Stimulated activated memory B cell treated with anti-CD40 and anti-IgM and Interleukin-4, amounts not matched to agents 10 μg/mL and 1 μg/mL and 100 μg/mL, for 72 hours (primary cell): ENCODE data around the gene KIRREL3.

ENCODE experiments used
- ATAC-seq: fragments of 150-1000 bp; cut with Tn5 transposase; 2 replicates; pipeline ENCODE4 v1.10.0; 2021
- H3K27ac Mint-ChIP-seq: one replicate; pipeline ENCODE4 v1.8.0; 2022; ENCODE audit warnings: mild to moderate bottlenecking, mixed read lengths
- H3K27me3 Mint-ChIP-seq: one replicate; pipeline ENCODE4 v1.8.0; 2022; ENCODE audit warnings: mixed read lengths
- H3K36me3 Mint-ChIP-seq: one replicate; pipeline ENCODE4 v1.8.0; 2022; ENCODE audit warnings: mixed read lengths
- H3K4me1 Mint-ChIP-seq: one replicate; pipeline ENCODE4 v1.8.0; 2022; ENCODE audit warnings: mixed read lengths
- H3K4me3 Mint-ChIP-seq: one replicate; pipeline ENCODE4 v1.8.0; 2022; ENCODE audit warnings: mild to moderate bottlenecking, moderate library complexity, mixed read lengths
- H3K9me3 Mint-ChIP-seq: one replicate; pipeline ENCODE4 v1.8.0; 2022; ENCODE audit warnings: mixed read lengths

The KIRREL3 gene

DNA sequence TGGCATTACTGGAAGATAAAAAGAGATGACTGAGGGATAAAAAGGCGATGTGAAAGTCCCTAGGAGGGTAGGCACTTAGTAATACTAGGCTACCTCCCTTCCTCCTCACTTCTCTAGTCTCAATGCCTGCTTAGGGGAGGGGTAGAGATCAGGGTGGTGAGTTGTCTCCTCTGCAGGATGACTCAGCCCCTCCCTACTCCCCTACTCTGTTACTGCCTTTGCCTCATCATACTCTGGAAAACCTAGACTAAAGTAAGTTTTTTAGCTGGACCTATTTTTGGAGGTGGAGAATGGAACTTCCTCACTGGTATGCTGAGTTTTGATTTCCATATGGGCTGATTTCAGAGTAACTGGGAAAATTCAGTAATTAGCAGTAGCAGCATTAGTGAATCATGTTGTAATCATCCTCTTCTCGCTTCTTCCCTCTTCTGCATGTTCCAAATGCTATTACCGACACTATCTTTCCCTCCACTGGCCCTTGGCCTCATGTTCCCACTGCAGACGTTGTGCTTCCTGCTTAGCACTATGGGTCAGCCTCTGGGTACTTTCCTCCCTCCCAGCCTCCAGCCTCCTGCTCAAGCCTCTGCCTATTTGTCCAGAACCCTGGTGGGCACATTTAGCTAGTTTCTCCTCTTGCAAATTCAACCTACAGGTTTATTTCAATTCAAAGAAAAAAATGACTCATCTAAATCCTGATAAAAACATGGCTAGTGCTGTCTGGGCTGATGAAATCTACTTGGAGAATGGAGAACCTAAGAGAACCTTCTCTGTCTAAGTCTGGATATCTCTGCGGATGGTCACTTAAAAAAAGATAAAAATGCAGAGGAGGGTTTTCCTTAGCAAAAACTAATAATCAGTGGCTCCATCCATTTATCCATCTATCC lies 363.4 kb downstream of the KIRREL3 start:
- Mint-ChIP-seq H3K36me3 (no peaks in the 10 kb centered on the region), H3K4me1 (no peaks in the 10 kb centered on the region), H3K9me3 (no peaks in the 10 kb centered on the region), H3K4me3 (no peak overlapping the region), H3K27me3 (peaks cover 8% of the 10 kb centered on the region), H3K27ac (no peak overlapping the region)
- no peak for ATAC-seq

DNA sequence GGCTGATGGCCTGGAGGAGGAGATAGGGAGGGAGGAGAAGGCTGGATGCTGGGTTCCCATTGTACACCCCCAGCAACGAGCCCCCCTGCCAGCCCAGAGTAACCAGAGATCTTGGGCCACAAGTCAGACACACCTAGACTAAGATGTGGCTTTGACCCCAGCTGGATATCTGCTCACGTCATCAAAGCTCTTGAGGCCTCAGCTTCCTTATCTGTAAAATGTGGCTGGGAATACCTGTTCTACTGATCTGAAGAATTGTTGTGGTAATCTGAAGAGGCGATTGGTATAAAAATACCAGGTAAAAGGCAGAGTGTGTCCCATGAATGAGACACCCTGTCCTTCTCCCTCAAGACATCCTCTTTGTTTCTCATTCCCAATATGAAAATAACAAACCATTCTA lies 365.1 kb downstream of the KIRREL3 start:
- no peaks in the 10 kb centered on the region for H3K9me3 Mint-ChIP-seq
- H3K27ac Mint-ChIP-seq, result no peak overlapping the region
- no peak overlapping the region for H3K4me3 Mint-ChIP-seq
- no peaks in the 10 kb centered on the region for H3K4me1 Mint-ChIP-seq
- ATAC-seq, result no peak
- H3K36me3 Mint-ChIP-seq, result no peaks in the 10 kb centered on the region
- H3K27me3 Mint-ChIP-seq, result peaks cover 8% of the 10 kb centered on the region

DNA sequence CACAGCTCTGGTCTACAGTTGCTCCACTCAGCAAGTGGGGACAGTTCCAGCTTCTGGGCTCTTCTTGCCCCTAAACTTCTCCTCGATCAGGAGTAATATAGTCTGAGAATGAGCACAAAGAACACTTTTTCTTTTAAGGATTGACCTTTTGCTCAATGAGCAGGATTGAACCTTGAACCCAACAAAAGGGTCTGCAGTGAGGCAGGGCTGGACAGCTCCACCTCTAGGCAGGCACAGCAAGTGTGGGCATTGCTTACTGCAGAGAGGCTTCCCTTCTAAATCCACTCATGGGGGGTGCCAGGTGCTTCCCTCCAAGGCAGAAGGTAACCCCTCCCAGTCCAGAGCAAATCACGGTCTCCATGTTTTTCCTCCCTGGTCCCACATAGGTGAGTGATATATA lies 365.6 kb downstream of the KIRREL3 start:
- Mint-ChIP-seq H3K36me3 (no peaks in the 10 kb centered on the region), H3K4me3 (no peak overlapping the region), H3K27me3 (peaks cover 8% of the 10 kb centered on the region), H3K27ac (no peak overlapping the region), H3K9me3 (no peaks in the 10 kb centered on the region), H3K4me1 (no peaks in the 10 kb centered on the region)
- ATAC-seq, result peak; percentile 6

DNA sequence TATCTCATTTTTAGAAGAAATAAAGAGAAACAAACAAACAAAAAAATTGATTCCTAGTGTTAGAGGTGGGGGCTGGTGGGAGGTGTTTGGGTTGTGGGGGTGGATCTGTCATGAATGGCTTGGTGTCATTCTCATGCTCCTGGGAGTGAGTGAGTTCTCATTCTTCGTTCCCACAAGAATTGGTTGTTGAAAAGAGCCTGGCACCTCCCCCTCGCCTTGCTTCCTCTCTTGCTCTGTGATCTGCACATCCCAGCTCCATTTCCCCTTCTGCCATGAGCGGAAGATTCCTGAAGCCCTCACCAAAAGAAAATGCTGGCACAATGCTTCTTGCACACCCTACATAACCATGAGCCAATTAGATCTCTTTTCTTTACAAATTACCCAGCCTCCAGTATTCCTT lies 367.2 kb downstream of the KIRREL3 start:
- Mint-ChIP-seq H3K36me3 (no peaks in the 10 kb centered on the region), H3K27ac (no peak overlapping the region), H3K4me1 (no peaks in the 10 kb centered on the region), H3K4me3 (no peak overlapping the region), H3K9me3 (no peaks in the 10 kb centered on the region), H3K27me3 (peaks cover 8% of the 10 kb centered on the region)
- ATAC-seq, result no peak

DNA sequence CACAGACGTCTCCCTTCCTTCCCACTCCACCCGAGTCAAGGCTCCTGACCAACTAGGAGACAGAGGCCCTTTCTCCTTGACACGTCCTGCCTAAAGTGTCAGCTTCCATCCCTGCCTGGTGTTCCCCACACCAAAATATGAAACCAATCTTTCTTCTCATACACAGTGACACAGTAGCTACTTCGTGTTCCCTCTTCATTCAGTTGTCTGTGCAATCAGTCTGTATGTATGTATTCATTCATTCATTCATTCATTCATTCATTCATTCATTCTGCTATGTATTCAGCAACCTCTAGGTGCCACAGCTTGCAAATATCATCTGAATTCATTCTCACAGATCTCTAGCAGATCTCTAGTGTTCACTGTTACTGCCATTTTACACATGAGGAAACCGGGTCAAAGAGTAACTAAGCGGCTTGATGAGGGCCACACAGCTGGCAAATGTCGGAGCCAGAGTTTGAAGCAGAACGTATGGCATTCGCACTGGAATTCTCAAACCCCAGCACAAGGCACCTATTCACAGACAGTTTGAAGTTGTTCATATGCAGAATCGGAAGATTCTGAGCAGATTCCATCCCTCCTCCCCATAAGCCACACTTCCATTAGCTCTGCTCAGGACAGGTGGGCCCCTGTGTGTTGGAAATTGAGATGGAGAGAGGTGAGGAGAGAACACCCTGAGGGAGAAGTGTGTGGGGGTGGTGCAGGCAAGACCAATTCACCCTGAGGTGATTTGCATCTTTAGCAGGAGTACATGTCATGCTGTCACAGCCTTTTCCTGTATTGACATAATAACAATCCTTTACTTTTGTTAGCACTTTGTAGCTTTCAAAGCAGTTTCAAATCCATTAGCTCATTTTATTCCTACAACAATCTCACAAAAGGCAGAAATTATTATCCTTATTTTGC lies 369.4 kb downstream of the KIRREL3 start:
- Mint-ChIP-seq H3K36me3 (no peaks in the 10 kb centered on the region), H3K27me3 (peaks cover 2% of the 10 kb centered on the region), H3K9me3 (no peaks in the 10 kb centered on the region), H3K4me3 (no peak overlapping the region), H3K27ac (no peak overlapping the region), H3K4me1 (no peaks in the 10 kb centered on the region)
- ATAC-seq, result no peak

DNA sequence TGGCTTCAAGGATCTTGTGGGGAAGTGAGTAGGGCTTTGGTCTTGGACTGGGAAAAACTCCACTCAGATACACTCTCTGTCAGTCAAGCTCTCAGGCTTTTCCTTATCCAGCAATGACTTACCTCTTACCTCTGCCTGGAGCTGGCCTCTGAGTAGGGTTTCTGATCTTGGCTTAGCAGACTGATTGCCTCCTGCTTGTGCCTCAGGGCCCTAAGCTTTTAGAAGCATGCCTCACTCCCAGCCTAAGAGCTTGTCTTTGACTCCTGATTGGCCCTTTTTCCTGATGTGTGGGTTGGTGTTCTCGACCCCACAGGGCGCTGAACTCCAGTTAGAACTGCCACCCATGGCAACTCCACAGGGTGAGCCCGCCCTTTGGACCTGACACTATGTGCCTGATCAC lies 370.1 kb downstream of the KIRREL3 start:
- no peak overlapping the region for H3K4me3 Mint-ChIP-seq
- H3K4me1 Mint-ChIP-seq, result no peaks in the 10 kb centered on the region
- H3K9me3 Mint-ChIP-seq, result no peaks in the 10 kb centered on the region
- no peaks in the 10 kb centered on the region for H3K36me3 Mint-ChIP-seq
- ATAC-seq, result no peak
- peaks cover 9% of the 10 kb centered on the region for H3K27me3 Mint-ChIP-seq
- no peak overlapping the region for H3K27ac Mint-ChIP-seq

DNA sequence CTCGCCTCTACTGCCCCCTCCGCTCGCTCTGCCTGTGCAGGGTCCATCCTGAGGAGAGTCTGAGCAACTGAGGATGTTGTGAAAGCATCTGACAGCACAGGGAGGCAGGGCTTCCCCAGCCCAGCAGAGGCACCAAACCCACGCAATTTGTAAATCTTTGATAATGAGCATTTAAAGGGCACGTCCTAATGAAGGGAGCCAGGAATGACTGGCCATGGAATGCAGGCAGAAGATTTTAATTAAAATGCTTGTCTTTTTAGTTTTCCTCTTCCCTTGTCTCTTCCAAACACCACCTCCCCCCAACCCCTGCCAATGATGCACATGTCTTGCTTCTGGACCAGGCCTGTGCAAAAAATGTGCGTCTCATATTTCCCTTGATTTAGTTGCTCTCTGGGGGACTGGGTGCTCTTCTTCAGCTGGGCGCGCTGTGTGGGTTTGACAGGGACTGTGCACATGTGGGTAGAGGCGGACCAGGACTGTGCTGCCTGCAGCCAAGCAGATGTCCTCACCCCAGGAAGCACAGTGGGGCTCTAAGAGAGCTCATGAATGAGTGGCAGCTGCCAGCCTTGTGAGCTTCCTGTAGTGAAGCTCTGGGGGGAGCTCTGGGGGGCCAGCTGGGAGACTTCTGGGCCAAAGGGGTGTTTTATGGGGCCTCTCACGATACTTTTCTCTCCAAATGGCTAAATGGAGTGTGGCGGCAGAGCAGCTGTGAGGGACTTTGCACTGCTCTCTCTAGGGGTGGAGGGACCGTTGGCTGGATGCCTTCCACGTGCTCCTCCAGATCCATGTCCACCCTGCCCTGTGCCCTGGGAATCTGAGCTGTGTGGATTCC lies 371.6 kb downstream of the KIRREL3 start:
- H3K27me3 Mint-ChIP-seq, result peaks cover 14% of the 10 kb centered on the region
- H3K27ac Mint-ChIP-seq, result no peak overlapping the region
- H3K4me1 Mint-ChIP-seq, result no peaks in the 10 kb centered on the region
- no peak overlapping the region for H3K4me3 Mint-ChIP-seq
- no peaks in the 10 kb centered on the region for H3K9me3 Mint-ChIP-seq
- no peaks in the 10 kb centered on the region for H3K36me3 Mint-ChIP-seq
- ATAC-seq, result no peak

DNA sequence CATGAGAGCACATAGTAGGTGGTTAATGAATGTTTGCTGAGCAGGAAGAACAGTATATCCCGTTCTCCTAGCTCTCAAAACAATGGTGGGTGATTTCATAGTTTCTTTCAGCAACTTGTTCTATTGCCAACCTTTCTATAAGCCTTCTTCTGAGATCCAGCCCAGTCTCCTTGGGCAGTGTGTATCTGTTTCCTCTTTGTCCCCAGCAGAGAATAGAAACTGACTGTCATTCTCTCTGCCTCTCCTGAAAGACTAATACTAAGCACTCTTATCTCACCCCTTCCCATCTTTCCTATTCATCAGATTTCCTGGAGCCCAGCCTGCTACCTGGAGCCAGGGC lies 372.1 kb downstream of the KIRREL3 start:
- Mint-ChIP-seq H3K4me1 (no peaks in the 10 kb centered on the region), H3K36me3 (no peaks in the 10 kb centered on the region), H3K27ac (no peak overlapping the region), H3K9me3 (no peaks in the 10 kb centered on the region), H3K27me3 (peaks cover 19% of the 10 kb centered on the region), H3K4me3 (no peak overlapping the region)
- ATAC-seq, result no peak

DNA sequence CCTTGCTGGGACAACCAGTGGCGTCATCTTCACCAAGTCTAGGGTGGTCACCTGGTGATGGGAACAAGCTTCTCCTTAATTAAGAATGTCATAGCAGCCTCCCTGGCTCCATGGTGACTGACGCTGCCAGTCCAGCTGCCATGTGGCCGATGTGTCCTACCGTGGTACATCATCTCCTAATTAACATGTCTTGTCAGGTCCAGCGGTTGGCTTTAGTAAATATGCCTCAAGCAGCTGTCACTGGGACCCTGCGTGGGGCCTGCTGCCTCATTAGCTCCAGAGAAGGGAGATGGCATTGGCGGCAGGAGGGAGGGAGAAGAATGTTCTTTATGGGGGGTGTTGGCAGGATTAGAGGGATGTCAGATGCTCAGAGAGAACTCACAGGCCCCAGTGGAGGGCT lies 373.1 kb downstream of the KIRREL3 start:
- no peak overlapping the region for H3K27ac Mint-ChIP-seq
- ATAC-seq, result no peak
- H3K36me3 Mint-ChIP-seq, result no peaks in the 10 kb centered on the region
- H3K4me3 Mint-ChIP-seq, result no peak overlapping the region
- H3K9me3 Mint-ChIP-seq, result no peaks in the 10 kb centered on the region
- no peaks in the 10 kb centered on the region for H3K4me1 Mint-ChIP-seq
- peaks cover 24% of the 10 kb centered on the region for H3K27me3 Mint-ChIP-seq

DNA sequence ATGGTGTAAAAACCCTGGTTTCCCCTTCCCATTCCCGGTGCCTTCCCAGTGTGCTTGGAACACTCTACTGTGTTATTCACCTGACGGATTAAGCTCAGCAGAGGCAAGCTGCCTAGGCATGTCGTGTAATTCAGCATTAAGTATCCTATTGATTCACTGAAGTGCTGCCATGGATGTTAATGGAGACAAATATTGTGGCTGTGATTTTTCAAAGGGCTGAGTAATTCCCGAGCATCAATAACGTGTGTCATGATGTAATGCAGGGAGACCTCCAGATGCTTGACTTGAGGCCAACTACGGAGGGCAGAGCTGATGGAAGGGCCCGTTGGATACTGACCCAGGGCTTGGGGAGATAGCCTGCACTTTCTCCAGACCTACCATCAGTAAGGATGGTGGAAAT lies 376.1 kb downstream of the KIRREL3 start:
- H3K27me3 Mint-ChIP-seq, result peaks cover 33% of the 10 kb centered on the region
- H3K4me1 Mint-ChIP-seq, result no peaks in the 10 kb centered on the region
- no peaks in the 10 kb centered on the region for H3K9me3 Mint-ChIP-seq
- no peak overlapping the region for H3K4me3 Mint-ChIP-seq
- no peaks in the 10 kb centered on the region for H3K36me3 Mint-ChIP-seq
- ATAC-seq, result no peak
- no peak overlapping the region for H3K27ac Mint-ChIP-seq

DNA sequence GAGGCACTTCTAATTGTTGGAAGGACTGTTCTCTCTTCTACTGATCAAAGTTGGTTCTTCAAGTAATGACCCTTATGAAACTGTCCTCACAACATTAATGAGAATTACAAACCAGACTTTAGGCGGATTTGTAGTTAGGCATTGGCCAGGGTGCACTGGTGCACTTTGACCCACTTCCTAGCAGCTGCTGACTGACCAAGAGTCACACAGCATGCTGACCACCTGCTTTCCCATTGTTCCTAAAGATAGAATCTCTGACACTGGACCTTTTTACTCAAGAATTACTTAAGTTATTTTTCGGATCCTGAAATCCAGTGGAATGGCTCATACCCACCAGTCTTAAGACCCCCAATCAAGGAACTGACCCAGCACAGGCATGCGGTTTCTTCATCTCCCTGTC lies 381.1 kb downstream of the KIRREL3 start:
- Mint-ChIP-seq H3K36me3 (no peaks in the 10 kb centered on the region), H3K27ac (no peak overlapping the region), H3K27me3 (peaks cover 19% of the 10 kb centered on the region), H3K4me1 (no peaks in the 10 kb centered on the region), H3K9me3 (no peaks in the 10 kb centered on the region), H3K4me3 (no peak overlapping the region)
- ATAC-seq, result no peak

DNA sequence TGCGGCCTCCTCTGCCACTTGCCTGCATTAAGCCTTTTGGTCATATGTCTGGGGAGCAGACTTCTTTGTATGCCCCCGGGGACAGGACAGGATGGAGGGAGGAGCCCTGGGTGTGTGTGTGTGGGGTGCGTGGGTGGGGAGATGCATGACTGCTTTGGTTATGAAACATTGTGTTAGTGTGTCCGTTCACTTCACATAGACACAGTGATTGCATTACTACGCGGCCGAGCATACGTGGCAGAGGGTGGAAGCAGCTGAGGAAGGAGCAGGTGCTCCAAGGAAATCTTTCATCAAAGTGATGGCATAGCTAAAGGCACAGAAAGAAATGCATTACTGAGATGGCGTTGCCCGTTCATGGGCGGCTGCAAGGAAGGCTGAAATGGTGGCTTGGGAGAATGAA lies 384.7 kb downstream of the KIRREL3 start:
- peak; percentile 29 for ATAC-seq
- H3K9me3 Mint-ChIP-seq, result no peaks in the 10 kb centered on the region
- no peak overlapping the region for H3K4me3 Mint-ChIP-seq
- H3K27ac Mint-ChIP-seq, result no peak overlapping the region
- H3K4me1 Mint-ChIP-seq, result no peaks in the 10 kb centered on the region
- no peaks in the 10 kb centered on the region for H3K36me3 Mint-ChIP-seq
- H3K27me3 Mint-ChIP-seq, result peaks cover 9% of the 10 kb centered on the region

DNA sequence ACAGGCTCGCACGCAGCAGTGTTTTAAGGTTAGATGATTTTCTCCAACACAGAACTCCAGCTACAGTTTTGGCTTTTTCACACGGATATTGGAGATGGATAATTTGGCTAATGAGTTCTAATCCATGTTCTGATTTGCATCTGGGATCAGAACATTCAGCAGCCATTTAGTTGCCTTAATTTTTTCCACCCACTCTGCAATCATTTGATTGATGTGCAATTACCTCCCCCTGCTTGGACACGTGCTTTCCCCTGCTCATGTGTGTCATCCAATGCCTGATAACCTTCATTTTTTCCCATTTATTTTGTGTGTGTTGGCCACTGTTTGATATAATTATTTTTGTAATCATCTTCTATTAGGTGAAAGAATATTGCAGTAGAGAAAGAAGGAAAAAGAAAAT lies 387.3 kb downstream of the KIRREL3 start:
- no peaks in the 10 kb centered on the region for H3K27me3 Mint-ChIP-seq
- H3K9me3 Mint-ChIP-seq, result no peaks in the 10 kb centered on the region
- no peaks in the 10 kb centered on the region for H3K36me3 Mint-ChIP-seq
- no peak overlapping the region for H3K4me3 Mint-ChIP-seq
- H3K4me1 Mint-ChIP-seq, result no peaks in the 10 kb centered on the region
- H3K27ac Mint-ChIP-seq, result no peak overlapping the region
- no peak for ATAC-seq

DNA sequence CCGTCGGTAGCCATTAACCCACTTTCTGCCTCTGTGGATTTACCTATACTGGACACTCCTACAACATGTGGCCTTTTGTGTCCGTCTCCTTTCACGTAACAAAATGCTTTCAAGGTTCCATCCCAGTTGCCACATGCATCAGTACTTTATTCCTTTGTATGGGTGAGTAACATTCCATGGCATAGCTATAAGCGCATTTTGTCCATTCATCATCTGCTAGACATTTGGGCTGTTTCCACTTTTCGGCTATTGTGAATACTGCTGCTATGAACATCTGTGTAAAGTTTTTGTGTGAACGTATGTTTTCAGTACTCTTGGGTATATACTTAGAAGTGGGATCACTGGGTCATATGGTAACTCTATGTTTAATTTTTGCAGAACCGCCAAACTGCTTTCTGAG lies 387.9 kb downstream of the KIRREL3 start:
- Mint-ChIP-seq H3K27me3 (no peaks in the 10 kb centered on the region), H3K9me3 (no peaks in the 10 kb centered on the region), H3K4me3 (no peak overlapping the region), H3K27ac (no peak overlapping the region), H3K36me3 (no peaks in the 10 kb centered on the region), H3K4me1 (no peaks in the 10 kb centered on the region)
- ATAC-seq, result no peak

DNA sequence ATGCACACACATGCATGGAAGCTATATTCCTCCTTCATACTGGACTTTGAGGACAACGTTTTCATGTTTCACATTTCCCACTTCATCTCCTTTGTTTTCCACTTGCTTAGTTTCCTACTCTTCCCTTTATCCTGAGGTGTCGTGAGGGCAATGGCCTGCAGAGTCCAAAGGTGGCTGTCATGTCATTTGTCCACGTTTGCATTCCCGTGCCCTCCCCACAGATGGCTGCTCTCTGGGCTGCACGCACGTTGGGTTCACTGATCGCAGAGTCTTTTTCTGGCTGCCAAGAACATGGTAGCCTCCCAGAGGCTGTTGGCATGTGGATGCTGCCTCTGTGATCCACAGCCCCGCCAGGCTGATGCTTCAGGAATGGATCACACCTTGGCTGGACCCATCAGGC lies 389.1 kb downstream of the KIRREL3 start:
- no peak overlapping the region for H3K27ac Mint-ChIP-seq
- H3K27me3 Mint-ChIP-seq, result peaks cover 10% of the 10 kb centered on the region
- H3K4me3 Mint-ChIP-seq, result no peak overlapping the region
- no peaks in the 10 kb centered on the region for H3K36me3 Mint-ChIP-seq
- H3K4me1 Mint-ChIP-seq, result no peaks in the 10 kb centered on the region
- H3K9me3 Mint-ChIP-seq, result no peaks in the 10 kb centered on the region
- ATAC-seq, result no peak
